AG09309 (cell line): ENCODE results near the gene TMSB10.

Experiments
- DNase-seq: peaks from one replicate; pipeline ENCODE4 v3.0.0-alpha.2; 2010; ENCODE audit warnings: low read depth
- H3K4me3 ChIP-seq: 2 replicates; pipeline ENCODE4 v1.5.1; 2011; ENCODE audit warnings: mild to moderate bottlenecking, low read depth, low read length, moderate library complexity; ENCODE audit not compliant: control insufficient read depth
- CTCF ChIP-seq: IDR thresholded peaks from 2 replicates; pipeline ENCODE4 v1.5.1; 2011; ENCODE audit warnings: mild to moderate bottlenecking, low read depth, low read length, inconsistent platforms; ENCODE audit not compliant: insufficient read depth, control insufficient read depth; ENCODE audit errors: missing control alignments

The TMSB10 gene

GRCh38 chr2:84894131-84894586, 11.3 kb upstream of the TMSB10 start:
- no peak overlapping the region for H3K4me3 ChIP-seq
- DNase-seq = no peak
- no peak for TF ChIP-seq CTCF

- DNase-seq = no peak
- TF ChIP-seq CTCF = no peak
- no peak overlapping the region for H3K4me3 ChIP-seq
These were observed 10.5 kb upstream of the TMSB10 start for GRCh38 chr2:84894758-84895520.

DNA sequence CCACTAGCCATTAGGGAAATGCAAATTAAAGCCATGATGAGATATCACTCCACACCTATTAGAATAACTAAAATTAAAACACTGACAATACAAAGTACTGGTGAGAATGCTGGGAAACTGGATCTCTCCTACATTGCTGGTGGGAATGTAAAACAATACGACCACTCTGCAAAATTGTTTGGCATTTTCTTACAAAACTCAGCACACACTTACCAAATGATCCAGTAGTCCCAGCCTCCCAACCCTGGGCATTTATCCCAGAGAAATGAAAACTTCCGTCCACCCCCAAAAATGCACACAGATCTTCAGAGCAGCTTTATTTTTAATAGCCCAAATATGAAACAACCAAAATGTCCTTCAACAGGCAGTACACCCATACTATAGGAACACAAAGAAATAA, 8.9 kb upstream of the TMSB10 start:
- no peak for DNase-seq
- no peak overlapping the region for H3K4me3 ChIP-seq
- no peak for TF ChIP-seq CTCF

DNA sequence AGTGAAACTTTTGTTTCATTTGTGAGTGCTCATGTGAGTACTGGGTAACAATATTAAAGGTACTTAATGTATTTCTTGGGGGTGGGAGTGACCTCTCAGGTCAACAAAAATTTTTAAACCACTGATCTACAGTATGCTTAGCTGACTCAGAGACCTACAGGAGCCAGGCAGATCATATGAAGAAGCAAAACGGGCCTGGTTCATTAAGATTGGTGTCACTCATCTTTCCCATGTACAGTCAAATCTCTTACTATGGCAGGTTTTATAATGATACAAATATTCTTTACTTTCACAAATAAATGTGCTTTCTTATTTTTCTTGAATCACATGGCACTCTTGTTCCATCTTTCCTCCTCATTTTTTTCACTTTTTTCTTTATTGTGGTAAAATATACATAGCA, 7.7 kb upstream of the TMSB10 start:
- DNase-seq = no peak
- no peak overlapping the region for H3K4me3 ChIP-seq
- TF ChIP-seq CTCF = no peak

GRCh38 chr2:84899304-84900204, 5.9 kb upstream of the TMSB10 start:
- no peak overlapping the region for H3K4me3 ChIP-seq
- TF ChIP-seq CTCF = no peak
- DNase-seq = no peak

GRCh38 chr2:84900971-84901370, 4.5 kb upstream of the TMSB10 start:
- H3K4me3 ChIP-seq = no peak overlapping the region
- no peak for TF ChIP-seq CTCF
- no peak for DNase-seq
